NCI-H187 treated with DMSO at 0.1 percent for 48 hours (cell line): ENCODE measurements around the gene DOC2B.
"Not testable (repeated sequence)": the region's sequence is repeated elsewhere in the genome, so short reads cannot be mapped to it uniquely, and the experiment has no call there.

Source experiments
- DNase-seq: peaks from one replicate; lab custom pipeline; 2025; lab: John Stamatoyannopoulos, UW

Gene DOC2B

DNA sequence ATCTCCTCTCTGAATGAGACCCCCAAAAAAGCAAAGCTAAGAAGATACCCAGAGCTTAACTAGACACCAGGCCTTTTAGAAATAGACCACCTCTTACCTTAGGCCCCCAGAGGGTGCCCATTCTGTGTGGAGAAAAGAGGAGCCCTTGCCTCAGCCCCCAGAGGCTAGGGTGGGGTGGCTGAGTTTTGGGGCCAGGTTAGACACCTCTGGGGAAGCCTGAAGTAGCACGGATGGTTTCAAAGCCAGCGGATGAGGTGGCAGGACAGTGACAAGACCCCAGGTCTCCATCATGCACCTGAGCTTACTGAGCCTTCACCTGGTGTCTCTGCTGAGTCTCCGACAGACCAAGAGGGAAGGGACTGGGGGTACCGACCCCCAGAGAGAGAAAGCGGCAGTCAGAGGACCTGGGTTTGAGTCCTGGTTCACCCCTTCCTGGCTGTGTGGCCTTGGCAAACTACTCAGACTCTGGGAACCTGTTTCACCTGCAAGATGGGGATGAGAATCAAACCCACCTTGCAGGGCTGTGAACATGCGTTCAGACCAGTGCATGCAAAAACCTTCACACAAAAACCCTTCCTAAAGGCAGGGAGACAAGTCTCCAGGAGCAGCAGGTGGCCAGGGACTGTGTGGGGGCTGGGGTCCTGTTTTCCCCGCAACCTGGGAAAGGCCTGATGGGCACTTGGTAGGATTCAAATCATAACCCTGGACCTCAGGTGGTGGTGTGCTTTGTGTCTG lies 36.3 kb downstream of the DOC2B start:
- DNase-seq: no peak

DNA sequence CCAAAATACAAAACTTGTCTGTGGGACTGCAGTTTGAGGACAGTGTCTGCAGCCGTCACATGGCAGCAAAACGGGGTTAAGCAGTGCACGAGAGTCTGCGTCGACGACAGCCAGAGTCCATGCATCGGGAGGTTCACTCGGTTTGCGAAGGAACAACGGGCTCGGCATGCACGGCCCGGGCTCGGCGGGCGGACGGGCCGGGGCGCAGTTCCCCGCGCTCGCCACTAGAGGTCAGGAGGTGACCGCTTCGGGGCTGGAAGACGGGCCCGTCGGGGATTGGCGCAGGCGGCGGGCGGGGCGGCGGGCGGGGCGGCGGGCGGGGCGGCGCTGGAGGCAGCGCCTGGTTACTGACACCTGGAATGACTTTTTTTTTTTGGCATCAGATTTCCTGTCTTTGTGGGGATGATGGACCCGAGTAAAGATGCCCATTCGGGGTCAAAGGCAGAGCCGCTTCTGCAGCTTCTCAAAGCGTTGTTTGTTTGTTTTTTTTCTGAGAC lies 37.6 kb downstream of the DOC2B start:
- no peak for DNase-seq

DNA sequence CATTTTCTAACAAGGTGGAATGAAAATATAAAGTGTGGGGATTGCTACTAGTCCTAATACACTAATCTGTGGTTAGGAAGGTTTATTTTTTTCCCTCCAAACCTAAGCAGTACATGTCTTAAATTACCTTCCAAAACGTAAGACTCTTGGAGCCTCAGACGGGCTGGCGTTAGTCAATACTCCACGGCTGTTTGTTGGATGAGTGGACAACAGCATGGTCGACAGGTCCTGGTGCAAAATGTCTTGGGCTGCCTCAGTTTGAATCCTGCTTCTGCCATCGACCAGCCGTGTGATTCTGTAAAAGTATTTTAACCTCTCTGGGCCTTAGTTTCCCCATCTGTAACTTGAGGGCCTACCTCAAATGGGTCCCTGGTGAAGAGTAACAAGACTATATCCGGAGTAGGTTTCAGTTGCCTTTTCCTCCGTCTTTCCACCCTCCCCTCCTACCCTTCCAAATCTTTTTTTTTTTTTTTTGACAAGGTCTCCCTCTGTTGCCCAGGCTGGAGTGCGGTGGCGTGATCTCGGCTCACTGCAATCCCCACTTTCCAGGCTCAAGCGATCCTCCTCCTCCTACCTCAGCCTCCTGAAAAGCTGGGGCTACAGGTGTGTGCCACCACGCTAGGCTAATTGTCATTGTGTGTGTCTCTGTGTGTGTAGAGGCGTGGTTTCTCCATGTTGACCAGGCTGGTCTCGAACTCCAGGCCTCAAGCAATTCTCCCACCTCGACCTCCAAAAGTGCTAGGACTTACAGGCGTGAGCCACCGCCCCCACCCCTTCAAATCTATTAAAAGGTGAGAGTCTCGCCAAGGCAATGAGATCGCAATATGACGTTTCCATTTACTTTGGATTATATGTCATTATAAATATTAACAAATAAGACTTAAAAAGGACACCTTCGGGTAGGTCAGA lies 38.3 kb downstream of the DOC2B start:
- DNase-seq: no peak

DNA sequence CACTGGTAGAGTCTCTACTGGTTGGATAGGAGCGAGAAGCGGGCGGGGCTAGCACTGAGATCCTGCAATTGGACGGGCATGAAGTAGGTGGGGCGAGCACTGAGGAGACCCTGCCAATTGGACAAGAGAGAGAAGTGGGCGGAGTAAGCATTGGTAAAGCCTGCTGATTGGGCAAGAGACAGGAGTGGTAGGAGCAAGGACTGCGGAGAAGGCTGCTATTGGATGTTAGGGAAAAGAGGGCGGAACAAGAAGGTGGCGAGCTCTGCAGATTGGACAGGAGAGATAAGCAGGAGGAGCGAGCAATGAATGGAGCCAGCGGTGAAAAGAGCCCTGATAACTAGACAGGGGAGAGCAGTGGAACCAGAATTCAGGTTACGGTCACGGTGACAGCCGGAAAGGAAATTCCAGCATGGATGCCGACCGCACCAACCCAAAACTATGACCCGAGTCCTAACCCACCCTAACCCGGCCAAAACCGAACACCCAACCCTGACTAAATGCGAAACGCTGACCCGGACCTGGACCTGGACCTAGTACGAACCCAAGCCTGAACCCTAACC lies 39.3 kb downstream of the DOC2B start:
- DNase-seq: no peak

DNA sequence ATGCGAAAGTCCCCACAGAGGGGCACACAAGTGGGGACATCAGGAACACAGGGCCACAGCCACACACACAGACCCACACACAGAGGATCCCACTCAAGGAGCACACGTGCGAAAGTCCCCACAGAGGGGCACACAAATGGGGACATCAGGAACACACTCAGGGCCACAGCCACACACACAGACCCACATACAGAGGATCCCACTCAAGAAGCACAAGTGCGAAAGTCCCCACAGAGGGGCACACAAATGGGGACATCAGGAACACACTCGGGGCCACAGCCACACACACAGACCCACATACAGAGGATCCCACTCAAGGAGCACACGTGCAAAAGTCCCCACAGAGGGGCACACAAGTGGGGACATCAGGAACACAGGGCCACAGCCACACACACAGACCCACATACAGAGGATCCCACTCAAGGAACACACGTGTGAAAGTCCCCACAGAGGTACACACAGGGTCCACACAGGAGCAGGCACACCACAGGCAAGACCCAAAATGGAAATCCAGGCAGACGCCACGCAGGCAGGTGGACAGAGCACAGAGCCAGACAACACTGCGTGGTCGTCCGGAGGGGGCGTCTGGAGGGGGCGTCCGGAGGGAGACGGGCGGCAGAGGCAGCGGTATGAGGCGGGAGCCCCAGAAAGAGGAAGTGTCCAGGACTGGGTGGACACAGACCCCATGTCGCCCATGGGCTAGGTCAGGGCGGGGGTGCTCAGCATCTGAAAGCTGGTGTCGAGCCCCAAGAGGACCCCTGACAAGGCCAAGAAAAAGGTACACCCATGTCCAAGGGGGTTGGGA lies 41.8 kb downstream of the DOC2B start:
- not testable (repeated sequence) for DNase-seq

DNA sequence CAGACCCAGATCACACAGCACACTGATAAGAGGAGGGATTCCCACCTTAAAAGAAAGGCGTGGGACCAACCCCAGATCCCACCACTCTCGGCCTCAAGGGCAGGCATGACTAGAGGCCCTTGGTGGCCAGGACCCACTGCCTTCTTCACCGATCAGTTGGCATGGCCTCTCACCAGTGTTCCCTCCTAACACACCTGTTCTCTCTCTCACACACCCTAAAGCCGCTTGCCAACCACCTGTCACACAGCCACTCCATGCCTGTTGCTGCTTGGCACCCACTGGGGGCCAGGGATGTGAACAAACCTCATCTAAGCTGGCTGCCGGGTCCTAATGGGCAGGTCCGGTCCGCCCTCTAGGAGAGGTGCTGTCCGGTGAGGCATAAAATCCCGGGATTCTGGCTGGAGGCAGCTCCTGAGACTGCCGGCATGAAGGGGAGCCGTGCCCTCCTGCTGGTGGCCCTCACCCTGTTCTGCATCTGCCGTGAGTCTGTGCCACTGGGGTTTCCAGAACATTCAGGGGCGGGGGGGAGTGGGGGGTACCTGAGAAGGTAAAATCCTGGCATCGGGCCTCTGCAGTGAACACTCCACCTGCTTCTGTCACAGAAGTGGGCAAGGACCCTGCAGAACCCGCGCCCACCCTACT lies 44.2 kb downstream of the DOC2B start, which contains the start of gene SCGB1C2:
TSS of gene SCGB1C2 (plus strand) at position 404 of the 642 bp plus-strand sequence. CDS start at position 426, 22 bp downstream.
- not testable (repeated sequence) for DNase-seq

DNA sequence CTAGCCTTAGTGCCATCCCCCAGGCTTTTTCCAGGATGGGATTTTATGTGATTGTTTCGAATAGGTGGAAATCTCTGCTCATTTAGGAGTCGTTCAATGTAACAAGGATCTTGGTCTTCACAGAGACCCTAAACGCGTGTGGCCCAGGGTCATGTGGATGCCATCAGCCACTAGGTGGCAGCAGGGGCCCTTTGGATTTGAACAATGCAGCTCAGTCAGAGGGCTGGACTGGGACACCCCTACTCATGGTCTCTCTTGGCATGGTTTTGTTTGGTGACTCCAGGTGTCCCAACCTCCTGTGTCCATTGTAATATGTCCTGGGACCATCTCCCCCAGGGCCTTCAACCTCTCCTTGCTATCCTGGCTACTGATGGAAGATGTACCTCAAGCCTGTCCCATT lies 44.9 kb downstream of the DOC2B start:
- DNase-seq: not testable (repeated sequence)

DNA sequence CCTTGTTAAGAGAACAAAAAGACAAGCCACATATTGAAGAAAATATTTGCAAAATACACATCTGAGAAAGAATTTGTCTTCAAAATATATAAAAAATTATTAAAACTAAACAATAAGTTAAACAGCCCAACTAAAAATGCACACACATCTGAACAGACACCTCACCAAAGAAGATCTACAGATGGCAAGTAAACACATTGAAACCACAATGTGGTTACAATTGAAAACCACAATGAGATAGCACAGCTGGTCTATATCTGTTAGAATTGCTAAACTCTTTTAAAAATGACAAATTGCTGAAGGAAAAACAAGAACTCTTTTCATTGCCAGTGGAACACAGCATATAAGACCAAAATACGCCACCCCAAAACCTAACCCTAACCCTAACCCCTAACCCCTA lies 45.6 kb downstream of the DOC2B start:
- not testable (repeated sequence) for DNase-seq

DNA sequence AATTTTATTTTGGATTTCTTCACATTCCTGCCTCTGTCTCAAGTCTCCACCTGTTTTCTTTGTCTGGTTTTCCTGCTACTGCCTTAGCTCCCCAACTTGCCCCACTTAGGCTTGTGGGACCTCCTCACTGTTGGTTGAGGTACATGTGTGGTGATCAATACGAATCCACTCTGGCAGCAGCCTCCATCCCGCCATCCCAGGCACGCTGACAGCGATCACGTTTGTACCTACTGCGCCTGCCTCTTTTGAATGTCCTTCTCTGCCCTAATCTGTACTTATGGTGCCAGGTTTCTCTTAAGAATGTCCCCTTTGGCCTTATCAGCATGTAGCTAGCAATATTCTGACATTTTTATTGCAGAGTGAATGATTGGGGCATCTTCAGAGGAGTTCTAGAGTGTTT lies 46.4 kb downstream of the DOC2B start:
- not testable (repeated sequence) for DNase-seq

DNA sequence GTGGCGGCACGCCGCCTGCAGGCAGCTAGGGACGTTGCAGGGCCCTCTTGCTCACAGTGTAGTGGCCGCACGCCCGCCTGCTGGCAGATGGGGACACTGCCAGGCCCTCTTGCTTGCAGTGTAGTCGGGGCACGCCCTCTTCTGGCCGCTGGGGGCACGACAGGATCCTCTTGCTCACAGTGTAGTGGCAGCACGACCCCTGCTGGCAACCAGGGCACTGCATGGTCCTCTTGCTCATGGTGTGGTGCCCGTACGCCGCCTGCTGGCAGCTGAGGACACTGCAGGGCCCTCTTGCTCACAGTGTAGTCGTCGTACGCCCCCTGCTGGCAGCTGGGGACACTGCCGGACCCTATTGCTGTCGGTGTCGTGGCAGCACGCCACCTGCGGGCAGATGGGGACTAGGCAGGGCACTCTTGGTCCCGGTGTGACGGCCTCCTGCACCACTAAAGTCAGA lies 47.1 kb downstream of the DOC2B start:
- not testable (repeated sequence) for DNase-seq

DNA sequence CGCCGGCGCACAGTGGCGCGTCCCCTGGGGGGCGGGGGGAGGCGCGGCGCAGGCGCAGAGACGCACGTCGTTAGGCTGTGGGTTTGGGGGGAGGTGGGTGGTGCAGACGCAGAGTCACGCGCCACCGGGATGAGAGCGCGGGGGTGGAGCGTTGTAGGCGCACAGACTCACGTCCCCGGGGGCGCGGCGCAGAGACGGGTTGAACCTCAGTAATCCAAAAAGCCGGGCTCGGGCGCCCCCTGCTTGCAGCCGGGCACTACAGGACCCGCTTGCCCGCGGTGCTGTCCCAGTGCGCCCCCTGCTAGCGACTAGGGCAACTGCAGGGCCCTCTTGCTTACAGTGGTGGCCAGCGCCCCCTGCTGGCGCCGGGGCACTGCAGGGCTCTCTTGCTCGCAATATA lies 47.5 kb downstream of the DOC2B start:
- DNase-seq: not testable (repeated sequence)

DNA sequence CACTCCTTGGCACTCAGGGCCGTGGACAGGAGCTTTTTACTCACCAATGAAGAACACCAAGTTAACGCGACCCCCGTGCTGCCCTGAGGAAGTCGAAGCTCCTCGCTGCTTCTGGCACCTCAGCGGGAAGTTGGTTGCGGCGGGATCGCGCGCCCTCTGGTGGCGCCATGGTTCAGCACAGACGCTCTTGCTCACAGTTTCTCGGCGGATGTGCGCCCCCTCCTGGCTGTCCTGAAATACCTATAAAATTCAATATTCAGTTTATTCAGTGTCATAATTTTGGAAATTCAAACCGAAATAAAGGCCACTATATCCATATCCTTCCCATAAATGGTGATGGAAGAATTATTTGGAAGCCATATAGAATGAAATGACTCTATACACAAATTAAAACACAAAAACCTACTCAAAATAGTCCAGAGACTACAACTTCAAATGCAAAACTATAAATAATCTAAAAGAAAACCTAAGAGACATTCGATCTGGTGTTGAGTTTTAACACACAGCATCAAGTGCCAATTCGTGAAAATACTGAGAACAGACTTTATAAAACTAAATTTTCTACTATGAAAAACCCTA lies 63.0 kb downstream of the DOC2B start:
- DNase-seq: not testable (repeated sequence)

DNA sequence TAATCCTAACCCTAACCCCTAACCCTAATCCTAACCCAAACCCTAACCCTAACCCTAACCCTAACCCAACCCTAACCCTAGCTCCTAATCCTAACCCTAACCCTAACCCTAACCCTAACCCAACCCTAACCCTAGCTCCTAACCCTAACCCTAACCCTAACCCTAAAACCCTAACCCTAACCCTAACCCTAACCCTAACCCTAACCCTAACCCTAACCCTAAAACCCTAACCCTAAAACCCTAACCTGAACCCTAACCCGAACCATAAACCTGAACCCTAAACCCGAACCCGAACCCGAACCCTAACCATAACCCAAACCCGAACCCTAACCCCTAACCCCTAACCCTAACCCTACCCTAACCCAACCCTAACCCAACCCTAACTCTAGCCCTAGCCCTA lies 68.3 kb downstream of the DOC2B start:
- not testable (repeated sequence) for DNase-seq
